CD4-positive, alpha-beta T cell treated with Interleukin-15 for 1 hour (primary cell): ENCODE data around the gene NTN4.
"Not testable (repeated sequence)": the region's sequence is repeated elsewhere in the genome, so short reads cannot be mapped to it uniquely, and the experiment has no call there.

Source experiments
- DNase-seq: peaks from one replicate; pipeline ENCODE4 v3.0.0-alpha.2; 2020

The NTN4 gene

DNA sequence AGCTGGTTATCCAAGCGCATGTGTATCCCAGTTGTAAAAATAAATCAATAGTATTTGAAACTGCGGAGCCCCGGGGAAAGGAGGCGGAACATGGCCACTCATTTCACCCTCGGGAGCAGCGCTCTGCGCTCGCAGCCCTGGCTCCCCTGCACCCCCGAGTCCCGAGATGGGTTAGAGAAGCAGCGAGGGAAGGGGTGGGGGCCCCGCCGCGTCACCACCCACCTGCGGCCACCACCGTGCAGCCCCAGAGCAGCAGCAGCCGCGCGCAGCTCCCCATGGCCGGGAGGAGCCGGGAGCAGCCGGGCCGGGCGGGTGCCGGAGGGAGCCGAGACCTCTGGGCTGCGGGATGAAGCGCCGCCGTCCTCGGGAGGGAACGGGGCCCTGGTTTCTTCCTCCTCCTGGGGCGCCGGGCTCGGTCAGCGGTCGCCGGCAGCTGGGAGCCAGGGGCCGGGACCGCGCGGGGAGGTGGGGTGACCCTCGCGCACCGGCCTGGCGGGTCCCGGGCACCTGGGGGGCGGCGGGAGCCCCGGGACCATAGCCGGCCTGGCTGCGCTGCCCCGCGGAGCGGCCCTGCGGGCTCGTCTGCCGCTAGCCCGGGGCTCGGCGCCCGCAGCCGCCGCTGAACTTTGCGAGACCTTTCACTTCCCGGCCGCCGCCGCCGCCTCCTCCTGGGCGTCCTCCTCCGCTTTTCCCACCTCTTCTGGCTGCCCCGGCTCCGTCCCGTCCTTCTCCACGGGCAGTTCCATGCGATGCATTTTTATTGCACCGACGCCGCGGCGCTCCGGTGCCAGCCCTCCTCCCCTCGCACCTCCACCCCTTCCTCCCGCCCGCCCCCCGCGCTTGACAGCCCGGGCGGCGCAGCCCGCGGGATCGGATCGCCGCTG lies at the start of gene NTN4:
TSS of gene NTN4 (minus strand) at position 732 of the 884 bp plus-strand sequence. CDS start at position 277, 455 bp downstream.
- DNase-seq: no peak

DNA sequence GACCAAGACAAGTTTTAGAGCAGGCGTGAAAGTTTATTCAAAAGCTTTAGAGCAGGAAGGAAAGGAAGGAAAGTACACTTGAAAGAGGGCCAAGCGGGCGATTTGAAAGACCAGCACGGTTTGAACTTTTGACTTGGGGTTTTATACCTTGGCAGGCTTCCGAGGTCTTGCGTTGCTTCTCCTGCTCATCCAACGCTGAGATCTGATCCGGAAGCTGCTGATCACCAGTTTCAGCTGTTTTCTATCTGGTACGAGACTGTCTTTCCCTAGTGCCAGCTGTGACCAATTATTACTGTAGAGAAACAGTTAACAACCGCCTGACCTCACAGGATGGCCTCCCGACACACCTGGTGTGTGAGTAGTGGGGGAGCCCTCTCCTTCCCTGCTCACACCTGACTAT lies 47.6 kb upstream of the NTN4 start:
- no peak for DNase-seq

DNA sequence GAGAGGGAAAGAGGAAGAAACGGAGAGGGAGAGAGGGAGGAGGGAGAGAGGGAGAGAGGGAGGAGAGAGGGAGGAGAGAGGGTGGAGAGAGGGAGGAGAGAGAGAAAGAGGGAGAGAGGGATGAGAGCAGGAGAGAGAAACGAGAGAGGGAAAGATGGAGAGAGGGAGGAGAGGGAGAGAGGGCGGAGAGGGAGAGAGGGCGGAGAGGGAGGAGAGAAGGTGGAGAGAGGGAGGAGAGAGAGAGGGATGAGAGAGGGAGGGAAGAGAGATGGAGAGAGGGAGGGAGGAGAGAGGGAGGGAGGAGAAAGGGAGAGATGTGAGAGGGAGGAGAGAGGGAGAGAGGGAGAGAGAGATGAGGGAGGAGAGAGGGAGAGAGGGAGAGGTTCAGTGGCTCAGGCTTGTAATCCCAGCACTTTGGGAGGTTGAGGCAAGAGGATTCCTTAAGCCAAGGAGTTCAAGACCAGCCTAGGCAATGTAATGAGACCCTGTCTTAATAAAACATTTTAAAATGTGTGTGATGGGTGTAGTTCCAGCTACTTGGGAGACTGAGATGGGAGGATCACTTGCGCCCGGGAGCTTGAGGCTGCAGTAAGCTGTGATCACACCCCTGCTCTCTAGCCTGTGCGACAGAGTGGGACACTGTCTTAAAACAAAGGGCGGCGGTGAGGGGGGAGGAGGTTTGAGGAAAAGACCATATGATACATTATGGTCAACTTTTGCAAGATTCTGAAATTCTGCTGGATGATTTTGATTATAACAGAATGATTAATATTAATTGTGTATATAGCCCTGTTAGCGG lies 46.9 kb upstream of the NTN4 start:
- DNase-seq: no peak

DNA sequence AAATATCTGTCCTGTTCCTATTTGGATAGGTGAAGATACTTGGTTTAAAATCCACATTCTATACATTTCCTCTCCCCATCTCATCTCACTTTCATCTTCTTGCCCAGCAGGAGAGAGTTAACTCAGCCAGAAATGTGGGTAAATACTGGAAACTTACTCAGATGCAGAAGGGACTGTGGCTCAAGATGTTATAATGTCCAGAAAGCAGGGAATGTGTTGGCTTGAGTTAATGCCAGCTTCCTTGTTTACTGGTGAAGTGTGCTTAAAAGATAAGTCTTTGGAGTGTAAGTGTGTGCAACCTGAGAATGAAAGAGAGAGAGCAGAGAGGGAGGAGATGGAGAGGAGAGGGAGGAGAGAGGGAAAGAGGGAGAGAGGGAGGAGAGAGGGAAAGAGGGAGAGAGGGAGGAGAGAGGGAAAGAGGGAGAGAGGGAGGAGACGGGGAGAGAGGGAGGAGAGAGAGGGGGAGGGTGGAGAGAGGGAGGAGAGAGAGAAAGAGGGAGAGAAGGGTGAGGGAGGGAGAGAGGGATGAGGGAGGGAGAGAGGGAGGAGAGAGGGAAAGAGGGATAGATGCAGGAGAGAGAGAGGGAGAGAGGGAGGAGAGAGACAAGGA lies 46.2 kb upstream of the NTN4 start:
- no peak for DNase-seq

DNA sequence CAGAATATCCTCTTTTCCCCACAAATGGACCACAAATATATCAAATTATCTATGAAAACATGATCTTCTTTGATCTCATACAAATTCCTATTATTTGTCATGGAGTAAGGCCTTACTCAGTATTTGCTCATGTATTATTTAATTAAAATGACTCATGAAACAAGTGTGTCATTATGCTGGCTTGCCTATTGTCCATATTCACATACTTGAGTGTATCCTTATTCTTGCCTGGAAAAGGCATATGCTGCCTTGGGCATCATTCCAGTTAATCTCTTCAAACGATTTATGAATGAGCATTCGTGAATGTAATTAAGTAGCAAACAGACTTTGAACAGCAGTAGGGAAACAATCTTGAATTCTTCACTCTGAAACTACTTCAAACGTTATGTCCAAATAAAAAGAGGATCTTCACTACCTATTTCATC lies 45.6 kb upstream of the NTN4 start:
- no peak for DNase-seq

DNA sequence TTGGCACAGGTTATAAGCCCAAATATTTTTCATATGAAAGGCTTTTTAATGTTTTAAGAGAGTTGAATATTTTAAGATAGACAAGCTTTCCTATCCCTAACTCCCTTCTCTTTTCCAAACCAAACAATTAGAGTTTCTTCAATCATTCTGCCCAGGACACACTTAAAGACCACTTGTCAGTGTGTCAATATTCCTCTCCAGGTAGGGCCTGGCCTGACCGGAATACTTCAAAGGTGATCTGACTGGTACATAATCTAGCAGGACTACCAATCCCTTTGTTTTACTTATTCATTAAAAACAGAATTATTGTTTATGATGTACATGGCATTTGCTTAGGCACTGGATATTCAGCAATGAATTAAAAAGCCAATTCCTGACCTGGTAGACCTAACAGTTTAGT lies 44.0 kb upstream of the NTN4 start:
- DNase-seq: no peak

DNA sequence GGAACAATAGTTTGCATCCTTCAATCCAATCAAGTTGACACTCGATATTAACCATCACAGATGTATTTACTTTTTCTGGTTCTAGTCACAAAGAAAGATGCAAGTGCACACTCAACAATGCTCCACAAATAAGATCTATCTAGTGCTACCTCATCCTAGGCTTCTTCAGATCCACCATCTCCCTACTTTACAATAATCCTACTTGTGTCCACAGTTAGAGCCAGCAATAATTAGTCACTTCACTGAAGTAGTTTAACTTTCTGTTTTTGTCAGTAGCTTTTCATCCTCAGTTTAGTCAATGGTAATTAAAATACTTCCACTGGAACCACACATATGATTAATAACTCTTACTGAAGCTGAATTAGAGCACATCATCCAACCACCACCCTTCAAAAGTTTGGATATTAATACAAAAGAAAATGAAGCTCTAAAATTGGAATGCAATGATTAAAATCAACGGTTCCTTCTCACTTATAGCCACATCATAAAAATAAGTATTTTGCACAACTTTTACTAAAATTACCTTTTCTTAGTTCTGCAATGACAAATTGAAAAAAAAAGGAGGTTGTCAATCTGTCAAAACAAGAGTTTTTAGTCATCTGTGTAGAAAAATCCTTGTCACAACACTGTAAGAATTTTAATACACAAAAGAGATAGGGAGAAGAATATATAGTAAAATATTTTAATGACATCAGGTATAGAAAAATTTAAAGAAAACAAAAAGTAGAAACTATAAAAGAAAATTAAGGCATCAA lies 39.9 kb upstream of the NTN4 start:
- no peak for DNase-seq

DNA sequence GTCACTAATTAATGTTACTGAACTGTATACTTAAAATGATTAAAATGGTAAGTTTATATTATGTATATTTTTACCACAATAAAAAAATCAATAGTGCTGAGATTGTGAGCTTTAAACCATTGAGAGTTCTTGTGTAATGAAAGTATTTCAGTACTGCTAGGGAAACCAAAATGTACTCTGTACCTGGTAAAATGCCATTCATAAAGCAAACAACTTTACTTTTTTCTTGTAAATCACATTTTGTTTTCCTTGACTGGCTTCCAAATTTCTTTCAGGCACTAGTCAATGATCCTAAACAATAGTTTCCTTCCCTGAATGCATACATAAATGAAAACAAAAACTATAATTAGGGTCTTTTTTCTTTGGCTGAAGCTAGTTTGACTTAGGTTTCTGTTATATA lies 38.8 kb upstream of the NTN4 start:
- no peak for DNase-seq

DNA sequence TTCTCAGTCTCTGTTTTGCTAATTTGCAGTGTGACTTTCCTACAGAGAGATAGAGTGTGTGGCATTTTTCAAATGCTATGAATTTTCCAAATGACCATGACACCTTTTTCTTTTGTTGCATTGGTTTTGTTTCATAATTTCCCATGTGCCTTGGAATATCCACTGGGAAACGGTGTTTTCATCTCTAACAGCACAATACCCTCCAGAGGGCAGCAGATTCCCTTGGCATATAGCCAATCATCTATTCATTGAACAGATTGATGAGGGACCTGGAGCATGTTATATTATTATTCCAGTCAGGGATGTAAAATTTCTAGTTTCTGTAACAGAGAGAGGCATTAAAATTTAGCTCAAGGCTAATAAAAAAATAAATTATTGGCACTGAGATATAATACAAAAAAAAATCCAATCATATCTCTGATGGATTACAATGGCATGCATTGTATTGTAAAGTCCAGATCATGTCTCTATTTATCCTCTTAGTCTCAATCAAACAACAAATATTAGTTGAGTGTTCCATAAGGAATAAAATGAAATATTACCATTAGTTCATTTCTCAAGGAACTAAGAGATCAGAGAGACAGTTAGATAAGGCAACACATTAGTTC lies 29.6 kb upstream of the NTN4 start:
- no peak for DNase-seq

DNA sequence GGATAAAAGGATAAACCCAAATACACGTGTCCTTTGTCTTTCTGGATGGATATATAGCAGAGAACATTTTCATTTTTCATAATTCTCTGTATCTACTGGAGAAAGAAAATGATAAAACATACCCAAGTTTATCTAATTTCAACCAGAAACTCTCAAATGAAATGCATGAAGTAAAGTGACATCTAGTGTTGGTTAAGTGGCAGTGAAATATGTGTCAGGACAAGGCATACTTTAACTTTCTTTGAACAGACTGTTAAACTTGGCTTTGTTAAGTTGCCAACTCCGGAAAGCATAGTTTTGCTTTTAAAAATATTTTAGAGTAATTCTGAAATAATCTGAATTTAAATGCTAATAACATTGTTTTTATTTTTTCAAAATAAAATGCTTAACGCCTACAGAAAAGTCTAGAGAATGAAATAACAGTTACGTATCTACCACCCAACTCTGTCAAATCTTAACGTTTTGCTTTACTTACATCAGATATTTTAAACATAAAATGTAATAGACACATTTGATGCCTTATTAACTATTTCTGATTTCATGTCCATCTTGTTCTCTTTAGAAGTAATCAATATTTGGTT lies 25.2 kb upstream of the NTN4 start:
- no peak for DNase-seq

DNA sequence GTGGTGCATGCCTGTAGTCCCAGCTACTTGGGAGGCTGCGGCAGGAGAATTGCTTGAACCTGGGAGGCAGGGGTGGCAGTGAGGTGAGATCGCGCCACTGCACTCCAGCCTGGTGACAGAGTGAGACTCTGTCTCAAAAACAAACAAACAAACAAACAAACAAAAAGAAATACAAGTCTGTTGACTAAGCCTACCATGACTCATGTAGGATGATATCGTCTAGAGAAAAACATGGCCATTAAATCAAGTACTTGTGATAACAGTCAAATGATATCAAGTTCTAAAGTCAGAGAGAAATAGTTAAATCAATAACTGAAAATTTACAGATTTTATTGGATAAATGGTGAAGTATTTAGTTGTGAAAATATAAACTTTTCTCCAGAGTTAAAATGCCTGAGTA lies 21.6 kb upstream of the NTN4 start:
- DNase-seq: not testable (repeated sequence)

DNA sequence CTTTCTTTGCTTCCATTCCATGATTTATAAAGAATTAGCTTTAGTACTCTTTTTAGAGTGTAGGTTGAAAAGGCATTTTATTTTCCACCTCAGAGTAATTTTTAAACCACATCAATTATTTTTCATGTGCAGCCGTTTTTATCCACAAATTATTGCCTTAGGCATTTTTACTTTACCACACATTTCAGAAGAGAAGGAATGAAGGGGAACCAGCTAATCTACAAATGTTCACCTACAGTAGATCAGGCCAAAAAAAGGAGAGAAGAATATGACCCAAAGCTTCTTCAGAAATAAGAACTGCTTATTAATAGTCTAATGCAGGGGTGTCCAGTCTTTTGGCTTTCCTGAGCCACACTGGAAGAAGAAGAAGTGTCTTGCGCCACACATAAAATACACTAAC lies 19.8 kb upstream of the NTN4 start:
- DNase-seq: no peak

DNA sequence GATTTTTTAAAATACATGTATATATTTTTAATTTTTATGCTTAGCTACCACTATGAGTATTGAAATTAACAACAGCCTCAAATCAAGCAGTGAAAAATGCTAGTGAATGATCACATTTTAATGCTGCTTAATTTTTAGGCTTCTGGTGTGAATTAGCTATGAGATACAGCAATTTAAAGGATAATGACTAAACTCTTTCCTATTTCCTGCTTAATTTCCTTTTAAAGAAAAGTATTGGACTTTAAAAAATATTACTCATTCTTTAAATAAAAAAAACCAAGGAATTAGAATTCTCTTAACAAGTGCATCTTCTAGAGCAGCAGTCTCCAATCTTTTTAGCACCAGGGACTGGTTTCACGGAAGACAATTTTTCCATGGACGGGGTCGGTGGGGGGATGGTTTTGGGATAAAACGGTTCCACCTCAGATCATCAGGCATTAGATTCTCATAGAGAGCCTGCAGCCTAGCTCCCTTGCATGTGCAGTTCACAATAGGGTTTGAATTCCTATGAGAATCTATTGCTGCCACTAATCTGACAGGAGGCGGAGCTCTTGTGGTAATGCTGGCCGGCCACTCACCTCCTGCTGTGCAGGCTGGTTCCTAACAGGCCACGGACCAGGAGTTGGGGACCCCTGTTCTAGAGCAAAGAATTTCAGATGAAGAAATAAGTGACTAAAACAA lies 18.6 kb upstream of the NTN4 start:
- DNase-seq: no peak

DNA sequence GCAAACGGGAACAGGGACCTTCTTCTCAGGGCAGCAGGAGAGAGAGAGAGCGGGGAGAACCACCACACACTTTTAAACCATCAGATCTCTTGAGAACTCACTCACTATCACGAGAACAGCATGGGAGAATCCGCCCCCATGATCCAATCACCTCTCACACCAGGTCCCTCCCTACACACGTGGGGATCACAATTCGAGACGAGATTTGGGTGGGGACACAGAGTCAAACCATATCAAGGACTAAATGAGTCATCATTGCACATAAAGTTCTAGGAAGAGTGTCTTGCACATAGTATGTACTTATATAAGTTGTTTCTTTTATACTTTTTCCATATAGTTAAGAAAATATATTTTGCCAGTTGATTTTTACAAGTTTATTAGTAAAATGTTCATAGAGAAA lies 17.6 kb upstream of the NTN4 start:
- DNase-seq: no peak

DNA sequence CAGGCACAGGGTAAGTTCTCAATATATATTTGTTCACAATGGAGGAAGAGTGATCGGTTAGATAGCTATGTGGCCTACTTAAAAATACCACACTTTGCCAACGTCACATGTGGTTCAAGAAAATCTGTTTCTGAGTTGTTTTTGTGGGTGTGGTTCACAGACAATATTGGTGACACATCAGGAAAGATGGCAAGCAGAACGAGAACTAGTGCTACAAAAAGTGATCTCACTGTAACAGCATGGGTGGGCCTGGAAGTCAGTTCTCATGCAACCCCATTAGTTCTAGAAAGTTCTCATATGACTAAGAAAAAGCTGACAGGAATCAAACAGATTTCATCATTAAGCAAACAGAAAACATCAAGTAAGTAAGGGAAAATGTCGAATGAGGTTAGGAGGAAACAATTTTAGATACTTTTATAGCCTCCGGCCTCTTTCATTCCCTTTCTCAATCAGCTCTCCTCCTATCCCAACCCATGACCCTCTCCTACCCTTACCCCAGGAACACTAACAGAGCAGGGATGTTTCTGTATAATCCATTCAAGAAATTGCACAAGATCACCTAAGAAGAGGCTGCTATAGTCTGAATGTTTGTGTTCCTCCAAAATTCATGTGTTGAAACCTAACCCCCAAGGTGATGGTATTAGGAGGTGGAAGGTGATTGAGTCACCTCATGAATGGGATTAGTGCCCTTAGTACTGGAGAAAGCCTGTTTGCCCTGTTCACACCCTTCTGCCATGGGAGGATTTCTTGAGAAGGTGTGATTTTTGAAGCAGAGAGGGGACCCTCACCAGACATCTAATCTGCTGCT lies 15.5 kb upstream of the NTN4 start:
- DNase-seq: no peak

DNA sequence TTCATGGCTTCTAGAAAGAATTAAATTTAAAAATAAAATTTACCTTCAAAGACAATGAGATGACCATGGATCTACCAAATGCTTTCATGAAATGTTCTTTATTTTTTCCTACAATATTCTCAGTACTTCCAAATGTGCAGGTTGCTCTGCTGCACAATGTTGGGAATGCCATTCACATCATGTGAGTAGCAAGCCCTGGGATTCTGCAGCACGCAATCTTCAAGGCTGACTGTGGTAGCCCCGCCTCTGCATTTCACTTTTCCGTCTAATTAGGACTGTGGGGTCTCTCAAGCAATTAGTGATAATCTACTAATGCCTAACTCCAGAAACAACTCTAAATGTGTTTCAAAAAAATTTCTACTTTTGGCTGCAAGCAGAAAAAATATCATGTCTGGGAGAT lies 13.7 kb upstream of the NTN4 start:
- DNase-seq: no peak

DNA sequence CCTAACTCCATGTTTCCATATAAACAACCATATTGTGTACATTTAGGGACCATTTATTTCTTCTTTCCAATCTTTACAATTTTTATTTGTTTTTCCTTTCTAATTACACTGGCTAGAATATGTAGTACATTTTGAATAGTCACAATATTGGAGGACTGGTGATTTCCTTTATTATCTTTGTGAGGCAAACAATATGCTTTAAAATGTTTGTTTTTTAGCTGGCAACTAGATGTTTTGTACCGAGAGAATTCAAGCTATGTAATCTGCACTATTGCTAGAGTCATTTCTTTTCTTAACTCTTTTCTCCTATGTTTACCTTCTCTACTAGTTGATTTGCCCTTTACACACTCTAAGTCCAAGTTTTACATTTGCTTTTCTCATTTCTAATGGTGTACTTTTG lies 13.3 kb upstream of the NTN4 start:
- no peak for DNase-seq

DNA sequence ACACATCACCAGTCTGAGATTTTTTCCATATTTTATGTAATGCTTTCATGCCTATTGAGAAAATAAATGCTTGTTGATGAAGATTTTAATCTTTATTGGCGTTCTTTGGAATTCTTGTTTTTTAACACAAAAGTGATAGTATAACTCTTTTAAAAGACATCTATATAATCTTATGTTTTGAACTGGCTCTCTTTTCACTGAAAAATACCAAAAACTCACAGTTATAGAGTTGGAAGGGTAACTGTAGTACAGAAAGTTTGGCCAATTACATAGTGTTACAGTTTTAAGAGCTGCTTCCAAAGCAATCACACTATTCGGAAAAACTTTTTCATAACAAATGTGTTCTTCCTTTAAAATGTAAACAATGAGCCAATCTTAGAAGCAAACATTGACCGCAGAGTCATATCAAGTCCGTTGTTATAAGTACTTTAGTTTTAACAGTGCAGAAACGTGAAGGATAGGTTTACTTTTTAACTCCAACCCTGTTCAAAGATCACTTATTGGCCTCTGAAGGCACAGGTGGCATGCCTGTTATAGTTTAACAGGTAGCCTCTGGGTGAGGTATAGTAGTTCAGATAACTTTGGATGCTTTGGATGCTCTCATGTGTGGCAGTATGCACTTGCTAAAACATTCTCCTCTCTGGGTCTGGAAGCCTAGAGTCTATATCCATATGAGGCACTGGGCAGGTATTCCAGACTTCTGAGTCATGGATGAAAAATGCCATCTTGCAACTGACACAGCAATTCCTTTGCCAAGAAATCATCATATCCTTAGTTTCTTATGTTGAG lies 12.1 kb upstream of the NTN4 start:
- no peak for DNase-seq

DNA sequence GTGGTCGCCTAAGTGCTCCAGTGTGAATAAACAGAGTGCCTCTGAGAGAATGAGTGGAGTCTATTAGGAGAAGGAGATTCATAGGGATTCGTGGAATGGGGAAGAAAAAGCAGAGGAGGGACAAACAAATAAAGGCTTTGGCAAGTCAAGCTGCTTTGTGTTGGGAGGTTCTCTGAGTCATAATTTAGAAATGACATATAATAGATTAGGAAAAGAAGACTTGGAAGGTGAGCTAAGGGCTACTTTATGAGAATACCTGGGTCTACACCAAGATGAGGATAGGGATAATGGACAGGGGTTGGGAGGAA lies 6.4 kb upstream of the NTN4 start:
- no peak for DNase-seq
